GM12878 (cell line): ENCODE measurements around the gene EIF3A. TPM values are rescaled to one million over a fixed set of nuclear protein-coding genes. Genes with fewer than 3 reads are reported as not detected.

Experiments used
- ATAC-seq: fragments of 200-7000 bp; cut with Tn5 transposase; 3 replicates; pipeline ENCODE4 v1.9.1; 2020; ENCODE audit warnings: mild to moderate bottlenecking, moderate library complexity
- BruUV-seq: library from RNA; stranded (reverse); fragments of 400-500 nt; replicated peaks from 2 replicates; lab custom pipeline; 2021; lab: Mats Ljungman, UMichigan
- CTCF ChIA-PET: fragments of 300-600 bp; sonication (Branson Sonifier 250); formaldehyde crosslinking; extraction: SDS; loops from one replicate; lab custom pipeline; 2021; ENCODE audit warnings: inconsistent platforms; lab: Yijun Ruan, JAX
- POLR2A ChIA-PET: fragments of 350-600 bp; formaldehyde crosslinking; extraction: SDS; loops from one replicate; lab custom pipeline; 2021; ENCODE audit warnings: inconsistent platforms; lab: Charles Lee
- RAD21 ChIA-PET: fragments of 300-600 bp; sonication (Branson Sonifier 250); formaldehyde crosslinking; loops from one replicate; lab custom pipeline; 2023; ENCODE audit warnings: antibody characterized with exemption; ENCODE audit not compliant: unreplicated experiment; lab: Charles Lee
- SMC1A ChIA-PET: fragments of 300-600 bp; sonication (Branson Sonifier 250); formaldehyde crosslinking; loops from one replicate; lab custom pipeline; 2023; ENCODE audit not compliant: unreplicated experiment, uncharacterized antibody; lab: Charles Lee
- DNase-seq: peaks from one replicate; pipeline ENCODE4 v3.0.0-alpha.2; 2011; ENCODE audit warnings: low read depth, low spot score
- FAIRE-seq: peaks from 3 replicates; lab custom pipeline; 2011; peaks lifted over from hg19 to GRCh38; lab: Jason Lieb, UNC
- H2AFZ ChIP-seq: 2 replicates; pipeline ENCODE4 v1.6.0; 2011; ENCODE audit warnings: low read depth, low read length, control low read depth; ENCODE audit not compliant: control insufficient read depth
- H3K27ac ChIP-seq: 2 replicates; pipeline ENCODE4 v1.5.1; 2011; ENCODE audit warnings: control low read depth; ENCODE audit not compliant: control insufficient read depth, insufficient read depth
- H3K27me3 ChIP-seq, 2 experiments: replicated peaks in 1 of 2; 2 replicates each; pipeline versions ENCODE4 v1.6.0 to v1.6.1; 2011; ENCODE audit warnings: low read length in 1 of 2; ENCODE audit not compliant: control insufficient read depth in 2 of 2, insufficient read depth in 2 of 2
- H3K36me3 ChIP-seq, 2 experiments: 2 replicates each; pipeline ENCODE4 v1.5.1; 2011; ENCODE audit warnings: low read length in 1 of 2; ENCODE audit not compliant: control insufficient read depth in 2 of 2, insufficient read depth in 2 of 2
- H3K4me1 ChIP-seq: 2 replicates; pipeline ENCODE4 v1.6.1; 2011; ENCODE audit warnings: mild to moderate bottlenecking, low read length, moderate library complexity, mixed read lengths; ENCODE audit not compliant: control insufficient read depth, insufficient read depth
- H3K4me2 ChIP-seq: 2 replicates; pipeline ENCODE4 v1.6.0; 2011; ENCODE audit warnings: control low read depth; ENCODE audit not compliant: control insufficient read depth, insufficient read depth
- H3K4me3 ChIP-seq: fragments of 200-600 bp; sonication (generic); 2 replicates; pipeline ENCODE4 v1.5.1; 2016
- H3K79me2 ChIP-seq: 2 replicates; pipeline ENCODE4 v1.6.0; 2011; ENCODE audit warnings: low read length; ENCODE audit not compliant: control insufficient read depth, insufficient read depth
- H3K9ac ChIP-seq: 2 replicates; pipeline ENCODE4 v1.8.0; 2011; ENCODE audit warnings: low read length, control low read depth, mixed read lengths; ENCODE audit not compliant: control insufficient read depth, insufficient read depth
- H3K9me3 ChIP-seq: replicated peaks from 3 replicates; pipeline ENCODE4 v1.5.1; 2011; ENCODE audit warnings: mild to moderate bottlenecking, low read length; ENCODE audit not compliant: control insufficient read depth, insufficient read depth
- H4K20me1 ChIP-seq: 2 replicates; pipeline ENCODE4 v1.6.0; 2011; ENCODE audit not compliant: control insufficient read depth, insufficient read depth
- CBX5 ChIP-seq: sonication (generic); IDR thresholded peaks from 2 replicates; pipeline ENCODE4 v1.6.1; 2016; ENCODE audit warnings: low read depth, moderate library complexity, mild to moderate bottlenecking, inconsistent platforms
- CTCF ChIP-seq, 3 experiments: IDR thresholded peaks in 2 of 3; conservative IDR thresholded peaks in 1 of 3; 2 replicates each; pipeline ENCODE4 v1.5.1; 2011; ENCODE audit warnings: low read depth in 3 of 3, low read length in 3 of 3, mild to moderate bottlenecking in 3 of 3, control low read depth in 2 of 3, moderate library complexity in 2 of 3, inconsistent platforms in 1 of 3, mixed read lengths in 1 of 3; ENCODE audit not compliant: control insufficient read depth in 2 of 3, insufficient read depth in 1 of 3; ENCODE audit errors: extremely low read depth in 1 of 3
- RUNX3 ChIP-seq: IDR thresholded peaks from 2 replicates; pipeline ENCODE4 v1.6.1; 2012; ENCODE audit warnings: low read length, inconsistent platforms
- TCF7 ChIP-seq: IDR thresholded peaks from 2 replicates; pipeline ENCODE4 v1.6.1; 2014; ENCODE audit warnings: antibody characterized with exemption, borderline replicate concordance
- WGBS: methylation state at CpG from one replicate; pipeline ENCODE4 v1.1.6; 2016; ENCODE audit warnings: low lambda C conversion rate; ENCODE audit not compliant: insufficient replicate concordance, insufficient coverage; ENCODE audit errors: missing lambda C conversion rate; 5-methylcytosine and 5-hydroxymethylcytosine counted together
- in situ Hi-C: fragments of 300-500 bp; cut with MboI; formaldehyde crosslinking; loops from 9 replicates; pipeline ENCODE4 v1.14.3; 2018; ENCODE audit warnings: mixed read lengths
- intact Hi-C: fragments of 100-400 bp; cut with micrococcal nuclease; formaldehyde crosslinking; loops from one replicate; pipeline ENCODE4 v1.14.2; 2022; ENCODE audit not compliant: unreplicated experiment
- polyA plus RNA-seq, 11 experiments: library from polyadenylated mRNA; depleted of rRNA in 4 of 11; unstranded in 6 of 11; stranded (reverse) in 5 of 11; fragments of >200 nt; fragmentation: Nextera tagmentation in 4 of 11; fragmentation: Illumina TruSeq in 1 of 11; extraction: Ambion mirVana in 4 of 11; extraction: Trizol in 1 of 11; gene quantifications; 1 replicate in 1 of 11; 2 replicates in 10 of 11; pipeline versions ENCODE4 v1.2.1 to v1.2.3, GENCODE V29; 2011 to 2016; ENCODE audit warnings: inconsistent platforms in 2 of 11, missing spikeins in 2 of 11, low read depth in 1 of 11
- total RNA-seq, 4 experiments: library from RNA; depleted of rRNA in 3 of 4; stranded (reverse); fragments of >200 nt in 3 of 4; fragmentation: Illumina TruSeq in 1 of 4; extraction: Trizol in 1 of 4; gene quantifications; 2 replicates each; pipeline versions ENCODE4 v1.2.1 to v1.2.3, GENCODE V29; 2013 to 2021

The EIF3A gene
- total and polyA plus RNA-seq, 10 of the 15 experiments (the other 5 are each of a cell fraction or from before 2014, with no cell fraction given): 42.3 to 195 (median 96.3) TPM

- no peak for FAIRE-seq
- Histone ChIP-seq H3K9ac (no peak overlapping the region), H3K4me1 (peaks cover 5% of the 10 kb centered on the region), H2AFZ (no peak overlapping the region), H3K79me2 (no peaks in the 10 kb centered on the region), H3K9me3 (no peaks in the 10 kb centered on the region), H3K27ac (no peak overlapping the region), H3K36me3 (no peaks in the 10 kb centered on the region), H3K4me3 (no peak overlapping the region), H4K20me1 (no peaks in the 10 kb centered on the region; the same call in 1 of the 2 replicates), H3K27me3 (peaks cover 0 to 7% of the 10 kb centered on the region in 2 experiments; a peak in 2 of 4 replicates), H3K4me2 (no peak overlapping the region)
- intact Hi-C loops (loop anchor here (5.0 kb wide), 1 partner anchor 38 kb away; no protein-coding TSS in a partner anchor), in situ Hi-C loops (no loop called here)
- ChIA-PET CTCF (no interaction called here), SMC1A (no interaction called here), POLR2A (no interaction called here), RAD21 (interaction anchor here (0.6 to 1.3 kb wide), 2 partner anchors 173 to 286 kb away, joined by 3 to 5 read pairs; no protein-coding TSS in a partner anchor)
- no peak for DNase-seq
- no TSS peak for BruUV-seq
- TF ChIP-seq CBX5 (no peak), RUNX3 (no peak)
- no peak for ATAC-seq
- WGBS: 17% methylated on average over 7 of the region's 7 CpGs
Observed at GRCh38 chr10:119025776-119026175, 54.8 kb downstream of the EIF3A start.

- ATAC-seq (no peak), FAIRE-seq (no peak), DNase-seq (no peak)
- TF ChIP-seq TCF7: no peak
- TF ChIP-seq CTCF (IDR thresholded peaks at IDR 0.05 in 2 of 3, conservative IDR thresholded peaks at IDR 0.05 in 1 of 3; ENCODE audit: control insufficient read depth in 2 of 3, extremely low read depth in 1 of 3, insufficient read depth in 1 of 3, low read depth in 3 of 3, low read length in 3 of 3): peak in 1 of 3 experiments; percentile 22; a peak in 1 of 6 replicates
- ChIA-PET POLR2A (no interaction called here), CTCF (no interaction called here), SMC1A (no interaction called here), RAD21 (interaction anchor here (0.6 to 1.3 kb wide), 2 partner anchors 173 to 286 kb away, joined by 3 to 5 read pairs; no protein-coding TSS in a partner anchor)
- no TSS peak for BruUV-seq
- no peak overlapping the region for H3K9ac ChIP-seq
- in situ Hi-C loops (no loop called here), intact Hi-C loops (loop anchor here (5.0 kb wide), 1 partner anchor 38 kb away; no protein-coding TSS in a partner anchor)
- H3K4me1 ChIP-seq: peaks cover 5% of the 10 kb centered on the region
- H3K36me3 ChIP-seq: no peaks in the 10 kb centered on the region
- no peak overlapping the region for H3K27ac ChIP-seq
- H3K4me2 ChIP-seq: no peak overlapping the region
- H4K20me1 ChIP-seq: no peaks in the 10 kb centered on the region; the same call in 1 of the 2 replicates
- peaks cover 0 to 7% of the 10 kb centered on the region in 2 experiments; a peak in 3 of 4 replicates for H3K27me3 ChIP-seq
- H3K79me2 ChIP-seq: no peaks in the 10 kb centered on the region
- no peak overlapping the region for H3K4me3 ChIP-seq
- WGBS: 31% methylated on average over 7 of the region's 7 CpGs
- no peaks in the 10 kb centered on the region for H3K9me3 ChIP-seq
- no peak overlapping the region for H2AFZ ChIP-seq
Observed at GRCh38 chr10:119025336-119025735, 55.3 kb downstream of the EIF3A start.
